ENCODE measurements around the gene SMCO4. TPM values are rescaled to one million over a fixed set of nuclear protein-coding genes. Genes with fewer than 3 reads are reported as not detected.
"Not testable (repeated sequence)": the region's sequence is repeated elsewhere in the genome, so short reads cannot be mapped to it uniquely, and the experiment has no call there.

The SMCO4 gene
- 10 to 100 TPM; 37.5 to 62.6 TPM for total RNA-seq

DNA sequence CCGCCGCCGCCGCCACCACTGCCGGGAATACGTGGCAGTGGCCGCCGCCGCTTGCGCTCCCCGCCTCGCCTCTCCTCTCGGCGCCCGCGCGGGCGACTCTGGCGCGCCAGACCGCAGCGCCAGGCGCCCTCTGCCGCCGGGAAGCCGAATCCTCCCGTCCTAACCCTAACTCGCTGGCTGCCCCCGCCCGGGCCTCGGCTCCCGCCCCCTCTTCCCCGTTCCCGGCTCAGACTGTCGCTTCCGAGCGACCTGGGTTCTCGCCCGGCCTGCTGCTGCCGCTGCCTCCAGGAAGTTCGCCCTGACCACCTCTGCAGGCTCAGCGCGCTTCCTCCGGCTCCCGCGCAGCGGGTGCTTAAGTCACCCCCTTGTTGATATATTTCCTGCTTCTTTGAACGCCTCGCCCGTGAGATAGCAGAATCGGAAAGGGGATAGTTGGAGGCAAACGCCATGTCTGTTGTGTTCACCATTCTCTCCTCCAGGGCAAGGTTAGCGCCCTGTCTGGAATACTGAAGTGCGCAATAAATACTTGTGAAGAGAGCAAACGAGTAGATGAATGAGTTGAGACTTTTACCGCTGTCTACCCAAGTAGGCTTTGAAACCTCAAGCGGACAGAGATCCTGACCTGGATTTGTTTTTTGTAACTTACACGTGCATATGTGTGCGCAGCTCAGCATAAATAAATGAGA is at the start of gene SMCO4:
SMCO4 (minus strand) TSS at position 100 of the 686 bp plus-strand sequence. CDS start 64,202 bp downstream, outside the sequence.
- peaks cover 1% of the 10 kb centered on the region for H3K36me3 Mint-ChIP-seq
- no peaks in the 10 kb centered on the region for H3K9me3 Mint-ChIP-seq (ENCODE audit: low read depth)
- ATAC-seq, result peak; percentile 87
- CTCF ChIA-PET, result interaction anchor here (1.1 to 2.9 kb wide), 2 partner anchors 11 to 109 kb away, joined by 4 to 29 read pairs; no protein-coding TSS in a partner anchor
- H3K27ac Mint-ChIP-seq, result peak within 1 kb of the TSS; percentile 79
- peak; percentile 76 for DNase-seq
- H3K4me3 Mint-ChIP-seq, result peak within 1 kb of the TSS; percentile 83
- peaks cover 40% of the 10 kb centered on the region for H3K27me3 Mint-ChIP-seq
- H3K4me1 Mint-ChIP-seq, result peaks cover 33% of the 10 kb centered on the region

GRCh38 chr11:93591247-93591898 is 48.2 kb upstream of the SMCO4 start:
- CTCF ChIA-PET, result no interaction called here
- H3K9me3 Mint-ChIP-seq (ENCODE audit: low read depth), result no peaks in the 10 kb centered on the region
- no peak for ATAC-seq
- H3K27me3 Mint-ChIP-seq, result peaks cover 12% of the 10 kb centered on the region
- no peak overlapping the region for H3K27ac Mint-ChIP-seq
- no peaks in the 10 kb centered on the region for H3K36me3 Mint-ChIP-seq
- no peak for DNase-seq
- peaks cover 2% of the 10 kb centered on the region for H3K4me1 Mint-ChIP-seq
- H3K4me3 Mint-ChIP-seq, result no peak overlapping the region

DNA sequence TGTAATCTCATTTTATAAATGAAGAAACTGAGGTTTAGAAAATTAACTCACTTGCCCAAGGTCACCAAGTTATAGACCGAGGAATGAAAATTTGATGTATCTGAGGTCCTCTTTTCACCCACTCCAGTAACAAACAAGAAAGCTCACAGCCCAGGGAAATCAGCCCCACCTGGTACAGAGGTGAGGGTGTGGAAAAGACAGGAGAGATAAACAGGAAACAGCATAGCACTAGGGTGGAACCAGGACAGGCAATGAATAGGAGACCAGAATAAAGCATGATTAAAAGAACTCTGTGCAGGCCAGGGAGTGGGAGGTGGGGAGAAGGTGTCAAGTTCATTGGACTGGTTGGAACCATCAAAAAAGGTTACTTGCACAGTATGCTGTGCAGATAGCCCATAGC is 46.2 kb upstream of the SMCO4 start:
- Mint-ChIP-seq H3K4me1 (peaks cover 2% of the 10 kb centered on the region), H3K4me3 (no peak overlapping the region), H3K27me3 (peaks cover 18% of the 10 kb centered on the region), H3K27ac (no peak overlapping the region), H3K9me3 (ENCODE audit: low read depth) (no peaks in the 10 kb centered on the region), H3K36me3 (no peaks in the 10 kb centered on the region)
- DNase-seq, result no peak
- CTCF ChIA-PET, result no interaction called here
- ATAC-seq, result no peak

- H3K4me3 Mint-ChIP-seq, result no peak overlapping the region
- no peak for DNase-seq
- H3K27me3 Mint-ChIP-seq, result peaks cover 20% of the 10 kb centered on the region
- no peak overlapping the region for H3K27ac Mint-ChIP-seq
- ATAC-seq, result no peak
- H3K4me1 Mint-ChIP-seq, result peaks cover 2% of the 10 kb centered on the region
- no peaks in the 10 kb centered on the region for H3K36me3 Mint-ChIP-seq
- CTCF ChIA-PET, result no interaction called here
- H3K9me3 Mint-ChIP-seq (ENCODE audit: low read depth), result no peaks in the 10 kb centered on the region
Measured at GRCh38 chr11:93587858-93588581, 44.8 kb upstream of the SMCO4 start.

GRCh38 chr11:93587425-93587824 is 44.2 kb upstream of the SMCO4 start:
- ATAC-seq; H3K27ac Mint-ChIP-seq; H3K9me3 Mint-ChIP-seq (ENCODE audit: low read depth); H3K36me3 Mint-ChIP-seq; DNase-seq; H3K4me1 Mint-ChIP-seq; CTCF ChIA-PET; H3K4me3 Mint-ChIP-seq: not testable (repeated sequence)
- peaks cover 20% of the 10 kb centered on the region for H3K27me3 Mint-ChIP-seq

DNA sequence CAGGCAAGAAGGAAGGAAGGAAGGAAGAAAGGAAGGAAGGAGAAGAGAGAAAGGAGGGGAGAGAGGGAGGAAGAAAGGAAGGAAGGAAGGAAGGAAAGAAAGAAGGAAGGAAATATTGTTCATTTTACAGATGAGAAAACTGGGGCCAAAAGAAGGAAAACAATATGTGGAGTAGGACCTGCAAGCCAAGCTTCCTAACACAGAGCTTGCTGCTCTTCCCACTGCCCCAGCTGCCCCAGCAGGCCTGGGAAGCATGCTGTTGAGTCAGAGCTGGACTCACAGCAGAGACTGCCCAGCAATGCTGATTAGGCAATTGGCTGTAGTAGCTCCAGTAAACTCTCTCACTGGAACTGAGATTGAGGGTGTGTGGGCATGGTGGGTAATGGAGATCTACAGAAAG is 42.6 kb upstream of the SMCO4 start:
- no peaks in the 10 kb centered on the region for H3K9me3 Mint-ChIP-seq (ENCODE audit: low read depth)
- no peak overlapping the region for H3K27ac Mint-ChIP-seq
- ATAC-seq (no peak), DNase-seq (no peak)
- peaks cover 22% of the 10 kb centered on the region for H3K27me3 Mint-ChIP-seq
- no peaks in the 10 kb centered on the region for H3K36me3 Mint-ChIP-seq
- no peaks in the 10 kb centered on the region for H3K4me1 Mint-ChIP-seq
- H3K4me3 Mint-ChIP-seq, result no peak overlapping the region
- CTCF ChIA-PET, result no interaction called here

DNA sequence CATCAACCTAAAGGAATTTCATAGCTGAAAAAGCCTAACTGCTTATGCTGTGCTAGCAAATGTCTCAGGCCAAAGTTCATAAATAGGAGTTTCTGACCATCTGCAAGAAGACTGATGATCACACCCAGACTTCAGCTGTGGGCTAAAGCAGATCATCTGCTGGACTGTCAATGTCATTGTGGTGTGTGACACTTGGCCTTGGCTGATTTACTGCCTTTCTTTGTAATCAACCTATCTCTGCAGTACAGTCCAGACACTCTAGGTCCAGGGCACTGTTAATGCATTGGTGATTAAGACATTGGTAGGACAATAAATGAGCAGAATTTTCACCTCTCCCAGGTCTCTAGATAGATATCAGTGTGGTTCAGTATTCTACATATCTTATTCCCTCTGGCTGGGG is 40.3 kb upstream of the SMCO4 start:
- H3K4me1 Mint-ChIP-seq, result no peaks in the 10 kb centered on the region
- no peak overlapping the region for H3K4me3 Mint-ChIP-seq
- no peaks in the 10 kb centered on the region for H3K36me3 Mint-ChIP-seq
- no peak overlapping the region for H3K27ac Mint-ChIP-seq
- CTCF ChIA-PET, result no interaction called here
- DNase-seq (no peak), ATAC-seq (no peak)
- H3K9me3 Mint-ChIP-seq (ENCODE audit: low read depth), result no peaks in the 10 kb centered on the region
- peaks cover 22% of the 10 kb centered on the region for H3K27me3 Mint-ChIP-seq

- H3K27me3 Mint-ChIP-seq, result peaks cover 10% of the 10 kb centered on the region
- no peaks in the 10 kb centered on the region for H3K4me1 Mint-ChIP-seq
- no peak for ATAC-seq
- H3K36me3 Mint-ChIP-seq, result no peaks in the 10 kb centered on the region
- CTCF ChIA-PET, result no interaction called here
- no peak overlapping the region for H3K27ac Mint-ChIP-seq
- H3K9me3 Mint-ChIP-seq (ENCODE audit: low read depth), result no peaks in the 10 kb centered on the region
- DNase-seq, result no peak
- H3K4me3 Mint-ChIP-seq, result no peak overlapping the region
Measured at GRCh38 chr11:93579187-93579751, 36.1 kb upstream of the SMCO4 start.

DNA sequence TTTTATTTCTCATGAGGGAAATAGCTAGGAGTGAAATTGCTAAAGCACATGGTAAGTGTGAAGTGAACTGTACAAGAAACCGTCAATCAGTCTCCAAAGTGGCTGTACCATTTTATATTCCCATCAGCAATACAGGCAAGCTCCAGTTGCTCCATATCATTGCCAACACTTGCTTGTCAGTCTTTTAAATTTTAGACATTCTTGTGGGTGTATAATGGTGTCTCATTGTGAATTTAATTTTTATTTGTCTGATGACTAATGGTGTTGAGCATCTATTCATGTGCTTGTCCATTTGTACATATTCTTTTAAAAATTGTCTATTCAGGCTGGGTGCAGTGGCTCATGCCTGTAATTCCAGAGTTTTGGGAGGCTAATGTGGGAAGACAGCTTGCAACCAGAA is 34.1 kb upstream of the SMCO4 start:
- Mint-ChIP-seq H3K27me3 (peaks cover 8% of the 10 kb centered on the region), H3K4me1 (no peaks in the 10 kb centered on the region), H3K9me3 (ENCODE audit: low read depth) (no peaks in the 10 kb centered on the region), H3K4me3 (no peak overlapping the region), H3K36me3 (no peaks in the 10 kb centered on the region), H3K27ac (no peak overlapping the region)
- CTCF ChIA-PET, result no interaction called here
- DNase-seq, result no peak
- ATAC-seq, result no peak

- DNase-seq; H3K36me3 Mint-ChIP-seq; H3K27me3 Mint-ChIP-seq; CTCF ChIA-PET; H3K27ac Mint-ChIP-seq; H3K4me3 Mint-ChIP-seq; H3K4me1 Mint-ChIP-seq; H3K9me3 Mint-ChIP-seq (ENCODE audit: low read depth); ATAC-seq: not testable (repeated sequence)
Measured at GRCh38 chr11:93576870-93577269, 33.7 kb upstream of the SMCO4 start.

GRCh38 chr11:93574638-93575220 is 31.5 kb upstream of the SMCO4 start:
- ATAC-seq, result no peak
- Mint-ChIP-seq H3K9me3 (ENCODE audit: low read depth) (no peaks in the 10 kb centered on the region), H3K36me3 (no peaks in the 10 kb centered on the region), H3K4me1 (no peaks in the 10 kb centered on the region), H3K4me3 (no peak overlapping the region), H3K27ac (no peak overlapping the region), H3K27me3 (peaks cover 6% of the 10 kb centered on the region)
- DNase-seq, result no peak
- CTCF ChIA-PET, result no interaction called here

DNA sequence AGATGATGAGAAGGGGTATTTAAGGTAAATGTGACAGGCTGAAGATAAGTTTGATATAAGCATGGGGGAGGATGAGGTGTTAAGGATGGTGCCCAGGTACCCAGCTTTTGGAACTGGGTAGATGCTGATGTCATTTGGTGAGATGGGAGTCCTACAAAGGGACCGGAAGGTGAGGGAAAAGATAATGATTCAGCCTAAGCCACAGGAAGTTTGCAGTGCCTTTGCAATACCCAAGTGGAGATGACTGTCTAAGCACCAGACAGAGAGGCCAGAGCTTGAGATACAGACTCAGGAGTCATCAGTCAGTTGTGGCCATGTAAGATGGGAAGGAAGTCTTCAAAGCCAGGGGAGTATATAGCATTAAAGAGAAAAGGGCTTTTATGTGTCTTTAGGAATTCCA is 30.0 kb upstream of the SMCO4 start:
- H3K4me1 Mint-ChIP-seq, result no peaks in the 10 kb centered on the region
- ATAC-seq, result peak; percentile 45
- peaks cover 6% of the 10 kb centered on the region for H3K27me3 Mint-ChIP-seq
- H3K36me3 Mint-ChIP-seq, result no peaks in the 10 kb centered on the region
- DNase-seq, result no peak
- CTCF ChIA-PET, result no interaction called here
- no peak overlapping the region for H3K4me3 Mint-ChIP-seq
- no peaks in the 10 kb centered on the region for H3K9me3 Mint-ChIP-seq (ENCODE audit: low read depth)
- H3K27ac Mint-ChIP-seq, result no peak overlapping the region

- CTCF ChIA-PET, result no interaction called here
- Mint-ChIP-seq H3K27me3 (peaks cover 6% of the 10 kb centered on the region), H3K9me3 (ENCODE audit: low read depth) (no peaks in the 10 kb centered on the region), H3K36me3 (no peaks in the 10 kb centered on the region), H3K27ac (no peak overlapping the region), H3K4me3 (no peak overlapping the region), H3K4me1 (no peaks in the 10 kb centered on the region)
- ATAC-seq (no peak), DNase-seq (no peak)
Measured at GRCh38 chr11:93572621-93573020, 29.4 kb upstream of the SMCO4 start.

All from activated CD8-positive, alpha-beta memory T cell treated with anti-CD3 and anti-CD28 coated beads, Interleukin-2, amount 10 ng/mL, durations not matched to agents 7 days and 5 days (primary cell).